DND-41 (cell line): ENCODE data around the gene CDC6.

Experiments
- EZH2 ChIP-seq: IDR thresholded peaks from 3 replicates; pipeline ENCODE4 v1.6.1; 2012; ENCODE audit warnings: borderline replicate concordance, low read depth, mild to moderate bottlenecking, moderate library complexity, low read length, inconsistent platforms; ENCODE audit not compliant: severe bottlenecking
- TF ChIP-seq, protein P1 (sequence below): IDR thresholded peaks from 2 replicates; pipeline ENCODE4 v1.5.1; 2012; ENCODE audit warnings: borderline replicate concordance, low read length, moderate library complexity, mild to moderate bottlenecking; ENCODE audit not compliant: poor library complexity, severe bottlenecking; ENCODE audit errors: extremely low read depth

DNA sequence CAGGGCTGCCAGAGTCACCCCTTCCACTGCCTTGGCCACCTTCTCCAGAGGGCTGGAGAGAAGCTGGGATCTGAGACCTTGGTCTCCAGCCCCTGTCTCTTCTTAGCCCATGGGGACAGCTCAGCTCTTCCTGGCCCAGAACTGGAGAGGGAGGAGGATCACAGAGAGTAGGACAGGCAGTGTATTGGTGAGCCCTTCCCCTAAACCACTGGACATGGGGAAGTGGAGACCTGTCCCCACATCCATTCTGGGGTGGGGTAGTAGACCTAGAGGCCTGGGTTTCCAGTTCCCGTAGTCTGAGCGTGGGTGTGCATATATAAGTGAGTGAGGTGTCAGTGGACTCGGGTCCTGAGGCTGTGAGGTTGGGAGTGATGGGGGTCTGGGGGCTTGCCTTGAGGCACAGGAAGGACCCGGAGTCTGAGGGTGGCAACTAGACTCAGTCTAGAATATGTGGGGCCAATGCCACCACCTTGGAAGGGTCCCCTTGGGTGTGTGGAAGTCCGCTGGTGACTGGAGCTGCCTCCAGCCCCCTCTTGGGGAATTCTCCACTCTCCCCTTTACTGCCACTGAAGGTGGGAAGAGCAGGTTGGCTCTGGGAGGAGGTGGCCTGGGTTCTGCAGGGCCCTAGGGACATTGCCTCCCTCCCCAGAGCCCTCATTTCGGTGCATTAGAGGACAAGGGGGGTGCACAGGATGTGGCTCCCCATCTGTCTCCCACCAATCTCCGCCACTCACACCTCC is 56.9 kb downstream of the CDC6 start:
- TF ChIP-seq, protein P1, sequence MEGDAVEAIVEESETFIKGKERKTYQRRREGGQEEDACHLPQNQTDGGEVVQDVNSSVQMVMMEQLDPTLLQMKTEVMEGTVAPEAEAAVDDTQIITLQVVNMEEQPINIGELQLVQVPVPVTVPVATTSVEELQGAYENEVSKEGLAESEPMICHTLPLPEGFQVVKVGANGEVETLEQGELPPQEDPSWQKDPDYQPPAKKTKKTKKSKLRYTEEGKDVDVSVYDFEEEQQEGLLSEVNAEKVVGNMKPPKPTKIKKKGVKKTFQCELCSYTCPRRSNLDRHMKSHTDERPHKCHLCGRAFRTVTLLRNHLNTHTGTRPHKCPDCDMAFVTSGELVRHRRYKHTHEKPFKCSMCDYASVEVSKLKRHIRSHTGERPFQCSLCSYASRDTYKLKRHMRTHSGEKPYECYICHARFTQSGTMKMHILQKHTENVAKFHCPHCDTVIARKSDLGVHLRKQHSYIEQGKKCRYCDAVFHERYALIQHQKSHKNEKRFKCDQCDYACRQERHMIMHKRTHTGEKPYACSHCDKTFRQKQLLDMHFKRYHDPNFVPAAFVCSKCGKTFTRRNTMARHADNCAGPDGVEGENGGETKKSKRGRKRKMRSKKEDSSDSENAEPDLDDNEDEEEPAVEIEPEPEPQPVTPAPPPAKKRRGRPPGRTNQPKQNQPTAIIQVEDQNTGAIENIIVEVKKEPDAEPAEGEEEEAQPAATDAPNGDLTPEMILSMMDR, result no peak
- no peak for TF ChIP-seq EZH2
